HG03280 (cell line): ENCODE measurements around the gene RENBP.

Experiments
- ATAC-seq: cut with Tn5 transposase; IDR thresholded peaks from one replicate; pipeline ENCODE4 v1.9.1; 2021; ENCODE audit warnings: mild to moderate bottlenecking, moderate library complexity; ENCODE audit not compliant: unreplicated experiment

The RENBP gene

DNA sequence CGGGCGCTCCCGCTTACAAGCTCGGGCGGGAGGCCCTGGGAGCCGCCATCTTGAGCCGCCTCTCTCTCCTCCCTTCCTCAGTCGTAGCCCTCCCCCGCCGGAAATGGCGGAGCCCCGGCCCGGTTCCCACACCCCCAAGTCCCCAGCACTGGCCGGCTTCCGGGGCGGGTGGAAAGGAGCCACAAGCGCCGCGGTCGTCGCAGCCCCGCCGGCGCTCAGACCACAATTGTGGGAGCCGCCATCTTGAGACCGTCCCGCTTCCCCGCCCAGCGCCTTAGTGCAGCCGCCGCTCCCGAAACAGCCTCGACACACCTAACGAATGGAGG is 26.6 kb upstream of the RENBP start:
- ATAC-seq = peak; percentile 34

DNA sequence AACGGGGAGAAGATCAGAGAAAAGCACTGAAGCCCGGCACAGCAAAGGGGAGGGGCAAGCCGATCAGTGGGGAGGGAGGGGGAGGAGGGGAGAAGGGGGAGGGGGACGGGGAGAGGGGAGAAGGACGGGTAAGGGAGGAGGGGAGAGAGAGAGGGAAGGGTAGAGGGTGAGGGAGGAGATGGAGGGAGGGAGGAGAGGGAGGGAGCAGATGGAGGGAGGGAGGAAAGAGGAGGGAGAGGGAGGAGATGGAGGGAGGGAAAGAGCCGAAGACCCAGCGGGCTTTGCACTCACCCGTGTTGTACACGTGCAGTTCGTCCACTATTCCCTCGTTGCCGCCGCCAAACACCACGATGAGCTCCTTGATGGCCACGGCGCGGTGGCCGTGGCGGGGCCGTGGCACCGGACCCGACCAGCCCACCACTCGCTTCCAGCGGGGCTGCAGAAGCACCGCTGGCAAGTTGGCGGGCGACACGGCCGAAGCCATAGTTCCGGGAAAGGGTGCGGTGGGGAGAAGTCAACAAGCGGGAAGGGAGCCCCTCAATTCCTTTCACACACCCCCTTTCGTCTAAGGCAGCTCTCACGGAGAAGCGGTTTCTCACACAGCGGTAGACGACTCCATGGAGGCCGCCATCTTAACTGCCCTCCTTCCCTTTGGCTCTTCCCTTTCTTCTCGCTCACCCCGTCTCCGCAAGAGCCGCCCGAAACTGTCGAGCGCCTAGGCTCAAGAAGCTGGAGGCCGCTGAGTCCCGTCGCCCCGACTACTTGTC is 26.1 kb upstream of the RENBP start:
- ATAC-seq = no peak

DNA sequence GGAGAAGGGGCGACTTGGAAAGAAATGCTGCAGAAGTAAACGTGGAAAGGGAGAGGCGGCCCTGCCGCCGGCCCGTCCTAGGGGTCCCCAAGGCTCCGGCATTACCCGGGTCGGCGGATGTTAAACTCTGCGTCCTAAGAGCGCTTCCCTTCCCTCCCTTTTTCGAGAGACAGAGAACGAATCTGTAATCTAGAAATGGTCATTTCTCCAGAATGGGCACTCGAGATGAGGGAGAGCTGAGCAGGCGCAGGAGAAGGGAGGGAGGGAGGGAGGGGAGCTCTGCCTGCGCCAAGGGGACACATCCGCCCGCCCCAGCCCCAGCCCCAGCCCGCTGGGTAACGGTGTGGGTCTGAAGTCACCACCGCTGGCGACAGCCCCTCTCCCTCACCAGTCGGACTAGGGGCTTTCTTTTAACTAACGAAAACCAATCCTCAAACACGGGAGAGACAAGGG is 25.5 kb upstream of the RENBP start:
- no peak for ATAC-seq

DNA sequence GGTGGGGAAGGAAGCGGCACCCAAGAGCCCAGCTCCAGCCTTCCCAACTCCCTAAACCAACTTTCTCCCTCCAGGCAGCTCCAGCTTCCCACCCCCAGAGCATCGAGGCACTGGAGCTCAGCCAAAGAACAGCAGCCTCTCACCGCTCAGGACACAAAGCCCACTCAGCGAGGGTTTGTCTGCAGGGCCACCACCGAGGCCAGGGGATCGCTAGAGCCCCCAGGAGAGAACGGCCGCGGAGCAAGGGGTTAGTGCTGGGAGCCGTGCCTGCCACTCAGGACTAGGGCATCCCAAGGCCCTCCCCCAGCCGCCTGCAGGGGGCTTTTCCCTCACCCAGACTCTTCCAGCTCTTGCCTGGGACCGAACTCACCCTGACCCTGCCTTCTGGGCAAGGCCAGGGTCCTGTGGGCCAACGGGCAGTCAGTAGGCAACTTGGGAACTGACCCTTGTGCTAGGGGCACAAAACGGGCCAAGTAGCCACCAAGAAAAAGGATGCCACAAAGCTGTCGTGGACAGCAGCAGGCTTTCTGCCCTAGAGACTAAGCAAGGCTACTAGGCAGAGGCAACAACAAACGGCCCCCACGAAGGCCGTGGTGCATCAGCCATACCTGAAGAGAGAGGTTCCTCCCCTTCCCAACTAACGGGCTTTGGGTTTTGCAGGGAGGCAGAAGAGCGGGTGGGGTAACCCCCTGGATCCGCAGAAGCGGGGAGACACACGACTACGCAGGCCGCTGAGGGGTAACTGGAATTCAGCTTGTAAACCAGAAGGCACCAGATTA is 24.9 kb upstream of the RENBP start:
- ATAC-seq = no peak

DNA sequence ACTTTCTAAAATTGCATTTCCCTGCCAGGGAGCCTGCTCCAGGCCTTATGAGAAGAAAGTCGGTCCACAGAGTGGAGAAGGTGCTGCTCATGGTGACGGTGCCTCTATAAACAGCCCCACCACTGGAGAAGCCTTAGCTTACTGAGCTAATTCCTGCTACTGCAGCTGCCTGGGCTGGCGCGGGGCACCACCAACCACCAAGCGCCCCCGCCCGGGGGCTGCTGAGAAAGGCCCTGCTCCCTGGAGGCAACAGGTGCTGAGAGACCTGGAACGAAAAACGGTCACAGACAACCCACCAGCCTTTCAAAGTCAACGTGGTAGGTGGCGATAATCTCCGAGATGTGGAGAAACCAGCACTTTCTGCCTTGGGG is 24.3 kb upstream of the RENBP start:
- no peak for ATAC-seq

DNA sequence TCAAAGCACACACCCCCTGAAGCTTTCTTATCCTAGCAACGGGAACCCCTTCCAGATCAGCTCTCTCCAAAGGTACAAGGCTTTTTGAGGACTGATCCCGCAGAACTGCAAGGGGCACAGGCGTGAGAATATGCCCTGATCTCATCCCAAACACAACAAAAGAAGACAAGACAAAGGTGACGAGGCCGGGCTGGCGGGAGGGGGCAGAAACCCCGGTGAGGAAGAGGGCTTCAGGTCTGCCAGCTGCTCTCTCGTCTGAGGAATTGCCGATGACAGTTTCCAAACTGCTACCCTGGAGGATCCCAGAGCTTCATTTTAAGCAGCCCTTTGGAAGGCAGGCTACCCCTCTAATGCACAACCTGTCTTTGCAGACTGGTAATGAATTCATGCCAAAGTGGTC is 23.8 kb upstream of the RENBP start:
- no peak for ATAC-seq

DNA sequence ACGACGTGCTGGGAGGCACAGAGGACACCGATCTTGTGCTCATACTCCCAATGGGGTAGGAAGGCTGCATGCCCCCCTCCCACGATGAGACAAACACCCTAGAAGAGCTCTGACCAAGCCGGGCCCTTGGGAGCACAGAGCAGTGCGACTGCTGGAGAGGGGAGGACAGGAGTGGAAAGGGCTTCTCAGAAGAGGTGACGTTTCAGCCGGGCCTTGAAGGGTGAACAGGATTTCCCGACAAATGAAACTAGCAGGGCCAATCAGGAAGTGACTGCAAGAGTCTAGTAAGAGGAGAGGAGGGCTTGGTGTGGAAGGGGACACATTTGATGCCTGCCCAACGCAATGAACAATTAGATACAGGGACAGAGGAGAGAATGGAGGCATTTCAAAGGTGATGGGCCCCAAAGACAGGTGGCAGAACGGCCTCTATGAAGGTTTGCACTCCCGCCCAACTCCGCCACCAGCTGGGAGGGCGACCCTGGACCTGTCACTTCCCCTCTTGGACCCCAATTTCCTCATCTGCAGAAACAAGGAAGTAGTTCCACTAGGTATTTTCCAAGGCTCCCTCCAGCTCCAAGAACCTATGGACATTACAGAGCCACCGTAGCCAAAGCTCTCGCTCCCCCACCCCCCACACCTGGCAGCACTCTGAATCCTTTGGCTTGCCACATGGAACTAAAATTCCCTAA is 23.2 kb upstream of the RENBP start:
- ATAC-seq = no peak

DNA sequence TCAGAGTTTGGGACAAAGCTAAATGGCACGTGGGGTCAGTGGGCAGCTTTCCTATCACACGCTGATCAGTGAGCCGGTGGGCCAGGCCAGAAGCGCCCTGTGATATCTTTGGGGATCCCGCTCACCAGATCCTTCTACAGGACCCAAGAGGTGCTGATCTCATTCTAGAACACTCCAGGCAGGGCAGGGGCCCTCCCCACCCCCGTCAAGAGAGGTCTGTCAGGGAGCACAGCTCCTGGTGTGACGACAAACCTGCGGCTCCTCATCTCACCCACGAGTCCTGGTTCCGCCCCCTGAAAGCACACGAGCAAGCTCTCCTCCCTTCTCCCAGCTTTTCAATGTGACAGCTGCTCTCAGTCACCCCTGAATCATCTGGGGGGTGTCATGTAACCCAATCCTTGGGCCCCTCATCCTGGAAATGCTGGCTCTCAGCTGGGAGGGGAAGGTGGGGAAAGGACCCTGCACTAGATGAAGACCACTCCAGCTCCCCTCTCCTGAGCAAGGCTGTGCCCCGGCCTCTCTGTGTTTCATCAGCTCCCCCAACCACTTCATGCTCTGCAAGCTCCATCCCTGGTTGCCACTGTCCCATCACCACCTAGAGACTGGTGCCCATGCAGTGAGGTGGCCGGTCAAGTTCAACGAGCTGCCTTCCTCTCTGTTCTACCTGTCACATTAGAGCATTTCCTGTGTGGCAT is 22.5 kb upstream of the RENBP start:
- no peak for ATAC-seq

DNA sequence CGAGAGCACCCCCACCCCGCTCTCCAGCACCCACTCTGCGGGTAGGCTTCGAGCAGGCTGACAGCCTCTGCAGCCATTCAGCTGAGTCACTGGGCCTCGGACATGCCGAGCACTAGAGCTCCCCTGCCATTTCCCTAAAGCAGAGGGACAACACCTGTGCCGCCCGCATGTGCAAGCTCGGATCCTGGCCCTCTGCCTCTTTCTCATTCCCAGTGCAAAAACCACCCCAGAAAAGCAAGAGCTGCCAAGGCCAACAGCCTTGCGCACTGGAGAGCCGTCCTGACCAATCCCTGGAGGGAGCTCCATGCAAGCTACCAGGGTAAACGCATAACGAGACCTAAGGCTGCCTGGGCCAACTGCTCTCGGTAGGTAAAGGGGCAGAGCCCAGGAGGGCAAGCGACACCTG is 21.8 kb upstream of the RENBP start:
- no peak for ATAC-seq

DNA sequence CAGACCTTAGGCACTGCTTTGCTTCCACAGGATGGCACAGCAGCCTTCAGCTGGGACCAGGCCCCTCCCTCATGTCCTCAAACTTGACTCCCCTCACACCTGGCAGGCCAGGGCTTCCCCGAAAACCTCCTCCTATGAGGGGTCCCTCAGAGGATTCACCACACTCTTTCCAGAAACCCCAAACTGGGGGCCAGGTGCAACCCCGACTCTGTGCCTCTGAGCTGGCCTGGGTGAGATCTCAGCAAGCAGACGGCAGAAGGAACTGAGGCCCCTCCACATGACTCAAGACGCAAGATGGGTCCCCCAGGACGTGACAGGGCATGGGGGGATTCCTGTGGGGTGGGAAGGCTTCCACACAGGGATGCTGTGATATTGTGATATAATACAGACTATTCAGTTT is 21.0 kb upstream of the RENBP start:
- ATAC-seq = no peak

DNA sequence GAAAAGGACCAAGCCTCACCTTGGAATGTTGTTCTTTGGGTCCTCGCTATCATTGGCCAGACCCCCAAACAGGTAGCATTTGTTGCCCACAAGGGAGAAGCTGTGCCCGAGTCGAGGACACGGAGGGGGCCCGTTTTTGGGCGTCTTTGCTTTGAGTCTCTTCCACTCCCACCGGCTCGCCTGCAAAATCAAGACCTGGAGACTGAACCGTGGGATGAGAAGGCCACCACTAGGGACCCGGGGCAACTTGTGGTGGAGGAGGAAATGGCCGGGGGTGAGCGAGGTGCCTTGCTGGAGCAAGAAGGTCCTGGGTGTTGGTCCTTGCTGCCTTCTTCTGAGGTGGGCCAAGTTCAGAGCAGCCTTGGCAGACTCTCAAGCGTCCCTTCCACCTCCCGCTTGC is 19.7 kb upstream of the RENBP start:
- no peak for ATAC-seq

DNA sequence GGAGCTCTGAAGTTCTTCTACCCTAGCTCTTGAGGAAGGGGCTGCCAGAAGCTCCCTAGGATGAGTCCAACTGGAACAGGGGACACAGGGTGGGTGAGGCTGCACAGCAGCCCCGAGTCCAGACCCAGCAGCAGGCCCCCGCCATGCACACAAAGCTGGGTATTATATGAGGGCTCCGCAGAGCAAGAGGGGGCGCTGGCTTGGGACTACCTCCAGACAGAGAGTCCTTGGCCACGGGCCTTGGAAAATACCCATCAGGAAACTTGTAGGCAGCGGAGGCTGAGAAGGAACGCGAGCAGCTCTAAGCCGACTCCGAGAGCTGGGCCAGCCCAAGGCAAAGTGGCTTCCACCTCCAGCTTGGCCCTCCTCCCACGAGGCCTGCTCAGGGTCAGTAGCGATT is 19.1 kb upstream of the RENBP start:
- no peak for ATAC-seq

DNA sequence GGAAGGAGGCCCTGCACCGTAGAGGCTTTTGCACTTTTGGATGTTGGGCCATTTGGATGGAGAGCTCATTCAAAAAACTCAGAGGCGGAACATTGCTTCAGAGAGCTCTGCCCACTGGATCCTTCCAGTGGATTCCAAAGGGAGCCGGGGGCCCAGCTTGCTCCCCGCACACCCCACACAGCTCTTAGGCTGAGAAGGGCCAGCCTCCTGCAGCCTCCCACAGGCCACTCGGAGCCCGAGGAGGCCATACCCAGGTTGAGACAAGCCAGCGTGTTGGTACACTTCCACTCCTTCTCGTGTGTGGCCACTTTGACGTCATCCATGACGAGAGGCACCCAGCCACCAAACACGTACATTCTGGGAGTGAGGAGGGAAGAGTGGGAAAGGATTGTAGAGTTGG is 16.8 kb upstream of the RENBP start:
- no peak for ATAC-seq

DNA sequence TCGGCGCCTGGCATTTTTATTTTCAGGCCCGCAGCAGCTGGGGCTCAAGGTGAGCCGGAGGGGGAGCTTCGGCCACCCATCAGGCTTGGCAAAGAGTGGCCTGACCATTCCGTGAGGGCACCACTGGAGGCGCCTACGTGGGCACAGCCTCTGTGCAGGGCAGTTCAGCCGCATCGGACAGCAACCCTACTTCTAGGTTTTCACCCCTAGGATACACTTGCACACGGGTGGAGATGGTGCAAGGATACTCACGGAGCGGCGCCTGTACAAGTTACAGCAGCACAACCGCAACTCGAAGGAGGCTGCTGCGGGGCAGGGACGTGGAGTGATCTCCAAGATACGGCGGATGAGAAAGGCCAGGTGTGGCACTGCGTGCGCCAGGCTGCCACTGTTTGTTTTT is 16.3 kb upstream of the RENBP start:
- no peak for ATAC-seq

DNA sequence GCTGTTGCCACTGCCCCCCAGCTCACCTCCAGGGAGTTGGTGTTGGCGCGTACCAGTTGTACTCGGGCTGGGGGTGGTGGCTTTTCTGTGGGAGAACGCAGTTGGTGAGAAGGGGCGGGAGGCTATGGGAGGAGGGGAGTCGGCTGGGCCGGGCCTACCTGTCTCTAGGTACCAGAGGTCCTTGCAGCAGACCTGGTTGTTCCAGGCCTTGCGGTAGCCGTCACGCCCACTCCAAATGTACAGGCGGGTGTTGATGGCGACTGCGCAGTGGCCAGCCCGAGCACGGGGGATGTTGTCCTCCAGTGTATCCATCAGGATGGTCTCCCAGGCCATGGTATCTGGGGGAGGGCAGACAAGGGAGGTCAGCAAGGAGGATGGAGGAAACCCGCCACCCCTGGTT is 15.6 kb upstream of the RENBP start:
- ATAC-seq = no peak

DNA sequence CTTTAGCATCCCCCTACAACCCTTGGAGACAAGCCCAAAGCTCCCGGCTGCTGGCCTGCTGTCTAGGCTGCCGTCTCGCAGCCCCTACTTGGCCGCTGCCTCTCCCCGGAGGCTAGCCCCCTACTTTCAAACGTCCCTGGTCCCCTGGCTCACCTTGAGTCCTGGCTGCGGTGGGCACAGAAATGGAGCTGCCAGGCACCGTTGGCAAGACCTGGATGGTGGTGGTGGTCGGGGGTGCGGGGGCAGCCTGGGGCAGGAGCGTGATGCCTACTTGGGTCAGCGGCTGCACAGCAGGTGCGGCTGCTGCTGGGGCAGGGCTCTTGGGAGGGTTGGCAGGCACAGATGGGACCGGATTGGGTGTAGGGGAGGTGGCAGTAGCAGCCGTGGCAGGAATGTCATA is 15.2 kb upstream of the RENBP start:
- no peak for ATAC-seq

DNA sequence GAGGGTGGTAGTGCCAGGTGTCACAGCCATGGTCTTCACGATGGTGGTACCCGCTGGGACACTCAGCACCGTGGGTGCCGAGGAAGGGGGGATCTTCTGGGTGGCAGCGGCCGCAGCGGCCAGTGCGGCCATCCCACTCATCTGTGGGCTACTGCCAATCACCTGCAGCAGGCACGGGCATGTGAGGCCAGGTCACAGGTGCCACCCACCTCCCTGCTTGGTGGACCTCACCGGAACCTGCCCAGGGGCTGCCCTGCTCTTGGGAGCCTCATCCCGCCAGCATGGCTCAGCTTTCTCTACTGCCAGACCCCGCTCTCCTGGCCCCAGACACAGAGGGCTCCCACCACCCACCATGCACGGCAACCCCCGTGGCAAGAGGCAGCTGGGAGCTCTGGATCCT is 14.2 kb upstream of the RENBP start:
- ATAC-seq = no peak

DNA sequence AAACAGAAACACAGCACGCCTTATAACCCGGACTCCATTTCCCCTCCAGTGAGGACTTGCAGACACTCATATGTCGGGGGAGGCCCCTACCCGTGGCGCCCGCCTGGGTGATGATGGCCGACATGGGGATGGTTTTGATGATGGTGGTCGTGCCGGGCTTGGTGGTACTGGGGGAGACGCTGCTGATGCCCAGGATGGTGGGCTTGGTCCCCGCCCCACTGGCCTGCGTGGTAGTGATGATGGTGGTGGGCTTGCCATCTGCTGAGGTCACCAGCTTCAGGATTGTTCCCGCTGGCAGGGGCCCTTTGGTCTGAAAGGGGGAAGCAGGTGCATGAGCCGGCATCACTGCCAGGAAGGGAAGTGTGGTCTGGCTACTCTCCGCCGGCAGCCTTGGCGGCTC is 12.8 kb upstream of the RENBP start:
- ATAC-seq = no peak

DNA sequence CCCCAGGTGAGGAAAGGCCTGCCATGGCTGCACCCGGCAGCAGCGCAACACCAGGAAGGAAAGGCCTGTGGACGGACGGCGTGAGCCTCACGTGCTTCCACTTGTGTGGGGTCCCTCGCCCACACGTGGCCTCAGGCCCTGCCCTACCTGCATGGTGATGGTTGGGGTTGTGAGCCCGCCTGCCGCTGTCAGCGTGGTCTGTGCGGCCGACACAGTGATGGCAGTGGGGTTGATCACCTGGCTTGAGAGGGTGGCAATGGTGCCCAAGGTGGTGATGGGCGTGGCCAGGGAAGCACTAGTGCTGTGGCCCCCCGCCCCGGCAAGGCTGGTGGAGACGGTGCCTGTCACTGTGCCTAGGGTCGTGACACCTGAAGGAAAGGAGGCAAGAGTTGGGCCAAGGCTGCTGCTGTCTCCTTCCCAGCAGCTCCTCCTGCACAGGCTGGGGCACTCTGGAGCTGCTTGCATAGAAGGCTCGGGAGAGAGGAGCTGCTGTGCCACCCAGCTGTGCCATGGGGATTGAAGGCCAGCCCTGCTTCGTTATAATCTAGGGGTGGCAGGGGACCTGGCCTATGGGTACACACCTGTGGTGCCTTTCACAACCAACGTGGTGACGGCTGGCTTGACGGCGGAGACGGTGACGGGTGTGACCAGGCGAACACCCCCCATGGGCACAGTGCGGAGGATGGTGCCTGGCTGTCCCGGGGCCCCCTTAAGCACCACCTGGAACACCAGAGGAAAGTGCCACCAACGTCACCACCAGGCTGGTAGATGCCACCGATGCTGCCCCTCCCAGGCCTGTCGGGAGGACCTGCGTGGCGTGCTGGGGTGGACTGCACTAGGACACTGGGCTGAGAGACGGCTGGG is 11.8 kb upstream of the RENBP start:
- ATAC-seq = no peak

DNA sequence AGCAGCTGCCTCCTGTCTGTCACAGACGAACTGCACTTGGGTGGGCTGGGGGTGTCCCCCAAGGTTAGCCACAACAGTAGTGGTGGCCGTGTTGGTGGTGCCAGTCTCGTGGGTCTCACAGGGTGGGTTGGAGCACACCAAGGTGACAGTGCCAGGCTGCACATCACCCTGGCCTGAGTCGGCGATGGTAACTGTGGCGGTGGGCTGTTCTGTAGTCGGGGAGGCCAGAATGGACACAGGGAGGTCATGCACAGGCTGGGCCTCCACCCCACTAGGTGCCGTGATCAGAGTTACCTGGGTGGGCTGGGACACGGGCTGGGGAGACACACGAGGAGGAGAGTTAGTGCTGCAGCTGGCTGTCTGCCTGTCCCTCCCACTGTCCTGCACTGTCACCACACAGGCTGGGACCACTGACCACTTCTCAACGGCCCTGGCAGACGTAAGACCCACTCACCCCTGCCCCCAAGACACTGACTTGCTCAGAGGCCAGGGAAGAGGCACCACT is 10.8 kb upstream of the RENBP start:
- no peak for ATAC-seq
